HepG2 (cell line): ENCODE measurements around the gene RIPK3. TPM values are rescaled to one million over a fixed set of nuclear protein-coding genes. Genes with fewer than 3 reads are reported as not detected.

ENCODE experiments used
- BCL3 ChIP-seq: sonication (generic); formaldehyde crosslinking; IDR thresholded peaks from 2 replicates; pipeline ENCODE4 v1.5.1; 2020; ENCODE audit warnings: mild to moderate bottlenecking, missing genetic modification reagents, moderate library complexity
- ETS1 ChIP-seq: sonication (generic); formaldehyde crosslinking; IDR thresholded peaks from 2 replicates; pipeline ENCODE4 v1.4.0; 2020; ENCODE audit warnings: missing genetic modification reagents
- HOMEZ ChIP-seq: IDR thresholded peaks from 2 replicates; pipeline ENCODE4 v1.6.1; 2016; ENCODE audit warnings: low read depth
- MTA1 ChIP-seq: sonication (generic); formaldehyde crosslinking; IDR thresholded peaks from 2 replicates; pipeline ENCODE4 v1.4.0; 2020; ENCODE audit warnings: missing genetic modification reagents, mild to moderate bottlenecking, borderline replicate concordance
- RFX5 ChIP-seq: IDR thresholded peaks from 2 replicates; pipeline ENCODE4 v1.6.1; 2011; ENCODE audit warnings: low read depth, low read length, improper control_type of control experiment
- SKIL ChIP-seq: sonication (generic); formaldehyde crosslinking; IDR thresholded peaks from 2 replicates; pipeline ENCODE4 v1.8.0; 2022; ENCODE audit warnings: missing genetic modification reagents, mild to moderate bottlenecking, moderate library complexity, borderline replicate concordance
- SP2 ChIP-seq: sonication (generic); formaldehyde crosslinking; IDR thresholded peaks from 2 replicates; pipeline ENCODE4 v1.5.1; 2020; ENCODE audit warnings: mild to moderate bottlenecking, missing genetic modification reagents
- XRCC5 ChIP-seq: fragments of 200-400 bp; formaldehyde crosslinking; optimal IDR thresholded peaks from 2 replicates; pipeline ENCODE3; 2017; ENCODE audit warnings: mild to moderate bottlenecking, low read length
- ZBTB10 ChIP-seq: sonication (generic); formaldehyde crosslinking; IDR thresholded peaks from 2 replicates; pipeline ENCODE4 v1.4.0; 2020; ENCODE audit warnings: missing genetic modification reagents, borderline replicate concordance
- ZNF225 ChIP-seq: sonication (generic); formaldehyde crosslinking; IDR thresholded peaks from 2 replicates; pipeline ENCODE4 v1.4.0; 2020; ENCODE audit warnings: mild to moderate bottlenecking, missing genetic modification reagents
- ZNF740 ChIP-seq: sonication (generic); formaldehyde crosslinking; IDR thresholded peaks from 2 replicates; pipeline ENCODE4 v1.4.0; 2020; ENCODE audit warnings: missing genetic modification reagents
- polyA plus RNA-seq, 8 experiments: library from polyadenylated mRNA; depleted of rRNA in 3 of 8; stranded (reverse) in 7 of 8; unstranded in 1 of 8; fragments of >200 nt; fragmentation: Illumina TruSeq in 4 of 8; extraction: Trizol in 4 of 8; gene quantifications; 2 replicates each; pipeline versions ENCODE4 v1.2.1 to v1.2.3, GENCODE V29; 2011 to 2016; ENCODE audit warnings: low read depth in 4 of 8, missing spikeins in 1 of 8, mixed read lengths in 1 of 8; ENCODE audit not compliant: insufficient read depth in 1 of 8
- total RNA-seq, 5 experiments: library from RNA; depleted of rRNA; stranded (reverse); fragments of >200 nt; fragmentation: Illumina TruSeq; extraction: Trizol; gene quantifications; 2 replicates each; pipeline ENCODE4 v1.2.3, GENCODE V29; 2016; ENCODE audit warnings: low read depth in 1 of 5

Gene RIPK3
- total and polyA plus RNA-seq, 2 of the 13 experiments (the other 11 are each of a cell fraction or from before 2014, with no cell fraction given) = not detected

- TF ChIP-seq HOMEZ (CRISPR knock-in tag) (no peak), ZNF740 (CRISPR knock-in tag) (peak; percentile 91), ZNF225 (peak; percentile 79; the same call in 1 of the 2 replicates), ZBTB10 (CRISPR knock-in tag) (no peak), BCL3 (CRISPR knock-in tag) (peak; percentile 22; the same call in 1 of the 2 replicates), XRCC5 (peak; percentile 46), MTA1 (CRISPR knock-in tag) (peak; percentile 46; the same call in 1 of the 2 replicates), RFX5 (no peak), ETS1 (CRISPR knock-in tag) (no peak; the same call in 1 of the 2 replicates), SKIL (CRISPR knock-in tag) (no peak), SP2 (CRISPR knock-in tag) (peak; percentile 5; the same call in 1 of the 2 replicates)
These were observed 27.1 kb upstream of the RIPK3 start (continued) for GRCh38 chr14:24366721-24367513.
